ENCODE results near the gene TMEM220.

The TMEM220 gene

DNA sequence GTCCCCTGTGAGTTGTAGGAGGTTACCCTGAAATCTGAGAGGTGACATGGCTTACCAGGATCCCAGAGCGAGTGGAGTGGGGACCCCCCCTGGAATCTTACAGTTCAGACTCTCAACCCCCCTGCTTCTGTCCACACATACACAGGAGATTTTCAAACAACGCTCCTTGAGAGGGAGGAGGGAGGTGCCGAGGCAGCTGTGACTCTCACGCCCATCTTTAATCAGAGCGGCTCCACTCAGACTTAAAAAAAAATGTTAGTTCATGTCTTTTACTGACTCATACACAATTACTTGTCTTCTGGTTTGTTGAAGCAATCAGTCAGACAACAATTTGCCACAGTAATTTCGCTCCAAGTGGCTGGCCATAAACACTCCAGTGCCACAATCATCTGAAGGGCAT is 15.4 kb upstream of the TMEM220 start:
- TF ChIP-seq ZFX (IDR thresholded peaks at IDR 0.05; ENCODE audit: borderline replicate concordance): no peak
- TF ChIP-seq, protein P1, sequence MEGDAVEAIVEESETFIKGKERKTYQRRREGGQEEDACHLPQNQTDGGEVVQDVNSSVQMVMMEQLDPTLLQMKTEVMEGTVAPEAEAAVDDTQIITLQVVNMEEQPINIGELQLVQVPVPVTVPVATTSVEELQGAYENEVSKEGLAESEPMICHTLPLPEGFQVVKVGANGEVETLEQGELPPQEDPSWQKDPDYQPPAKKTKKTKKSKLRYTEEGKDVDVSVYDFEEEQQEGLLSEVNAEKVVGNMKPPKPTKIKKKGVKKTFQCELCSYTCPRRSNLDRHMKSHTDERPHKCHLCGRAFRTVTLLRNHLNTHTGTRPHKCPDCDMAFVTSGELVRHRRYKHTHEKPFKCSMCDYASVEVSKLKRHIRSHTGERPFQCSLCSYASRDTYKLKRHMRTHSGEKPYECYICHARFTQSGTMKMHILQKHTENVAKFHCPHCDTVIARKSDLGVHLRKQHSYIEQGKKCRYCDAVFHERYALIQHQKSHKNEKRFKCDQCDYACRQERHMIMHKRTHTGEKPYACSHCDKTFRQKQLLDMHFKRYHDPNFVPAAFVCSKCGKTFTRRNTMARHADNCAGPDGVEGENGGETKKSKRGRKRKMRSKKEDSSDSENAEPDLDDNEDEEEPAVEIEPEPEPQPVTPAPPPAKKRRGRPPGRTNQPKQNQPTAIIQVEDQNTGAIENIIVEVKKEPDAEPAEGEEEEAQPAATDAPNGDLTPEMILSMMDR (IDR thresholded peaks at IDR 0.05): no peak
- H3K27ac ChIP-seq: no peak overlapping the region

DNA sequence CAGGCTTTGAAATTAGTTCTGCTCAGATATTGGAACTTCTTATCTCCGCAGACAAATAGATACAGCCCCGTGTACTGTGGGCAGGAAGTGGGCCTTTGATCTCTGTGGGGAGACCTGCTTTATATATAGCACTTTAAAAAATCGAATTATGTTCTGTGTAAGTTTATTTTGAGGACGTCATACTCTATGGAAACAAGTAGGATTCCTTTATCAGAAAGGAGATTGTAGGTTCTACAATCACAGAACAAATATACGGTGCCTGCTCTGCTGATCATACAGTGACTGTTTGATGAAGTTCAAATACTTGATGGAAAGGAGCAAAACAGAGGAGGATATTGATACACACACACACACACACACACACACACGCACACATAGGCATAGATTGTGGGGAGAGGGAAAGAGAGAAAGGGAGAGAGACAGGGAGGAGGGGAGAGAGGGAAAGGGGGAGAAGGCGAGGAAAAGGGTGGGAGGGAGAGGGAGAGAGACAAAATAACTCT is 14.7 kb upstream of the TMEM220 start:
- TF ChIP-seq, protein P1 (IDR thresholded peaks at IDR 0.05): no peak
- TF ChIP-seq ZFX (IDR thresholded peaks at IDR 0.05; ENCODE audit: borderline replicate concordance): no peak
- H3K27ac ChIP-seq: no peak overlapping the region

DNA sequence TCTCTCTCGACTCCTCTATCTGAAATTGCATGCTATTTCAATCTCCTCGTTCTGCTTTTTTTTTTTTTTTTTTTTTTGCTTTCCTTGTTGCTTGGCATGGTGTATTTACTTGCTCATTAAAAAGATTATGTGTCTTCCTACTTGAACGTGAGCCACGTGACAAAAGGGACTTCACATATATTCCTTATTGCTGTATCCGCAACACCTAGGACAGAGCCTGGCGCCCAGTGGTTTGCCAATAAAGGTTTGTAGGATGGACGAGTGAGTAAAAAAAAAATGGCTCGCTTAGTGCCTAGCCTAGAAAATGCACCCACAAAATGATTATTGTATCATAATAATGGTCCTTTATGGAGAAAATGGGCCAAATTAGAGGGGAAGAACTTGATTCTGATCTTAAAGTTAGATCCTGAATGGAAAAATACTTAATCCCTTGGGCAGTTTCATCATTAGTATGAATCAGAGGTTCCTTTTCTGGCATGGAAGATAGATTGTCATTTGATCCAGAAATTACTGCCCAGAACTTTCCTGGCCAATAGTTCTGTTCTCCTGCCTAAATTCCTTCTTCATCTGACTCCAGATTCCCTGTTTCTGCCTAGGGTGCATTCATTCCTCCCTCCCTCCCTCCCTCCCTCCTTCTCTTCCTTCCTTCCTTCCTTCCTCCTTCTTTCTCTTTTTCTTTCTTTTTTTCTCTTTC is 13.6 kb upstream of the TMEM220 start:
- H3K27ac ChIP-seq: no peak overlapping the region
- TF ChIP-seq, protein P1 (IDR thresholded peaks at IDR 0.05): no peak
- no peak for TF ChIP-seq ZFX (IDR thresholded peaks at IDR 0.05; ENCODE audit: borderline replicate concordance)

DNA sequence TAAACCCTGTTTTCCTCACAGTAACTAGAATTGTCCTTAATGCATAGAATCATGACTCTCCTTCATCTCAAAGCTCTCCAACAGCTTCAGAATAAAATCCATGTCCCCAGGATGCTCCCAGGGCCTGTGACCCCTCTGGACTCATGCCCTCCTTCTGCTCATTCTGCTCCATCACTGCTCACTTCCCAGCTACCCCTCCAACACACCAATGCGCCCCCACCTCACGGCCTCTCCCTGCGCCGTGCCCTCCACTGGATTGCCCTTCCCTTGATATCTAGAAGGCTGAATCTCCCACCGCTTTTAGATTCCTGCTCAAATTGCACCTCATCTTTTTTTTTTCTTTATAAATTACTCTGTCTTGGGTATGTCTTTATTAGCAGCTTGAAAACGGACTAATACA is 12.6 kb upstream of the TMEM220 start:
- no peak overlapping the region for H3K27ac ChIP-seq
- TF ChIP-seq ZFX (IDR thresholded peaks at IDR 0.05; ENCODE audit: borderline replicate concordance): no peak
- TF ChIP-seq, protein P1 (IDR thresholded peaks at IDR 0.05): no peak

GRCh38 chr17:10741416-10742135 is 11.8 kb upstream of the TMEM220 start:
- no peak for TF ChIP-seq ZFX (IDR thresholded peaks at IDR 0.05; ENCODE audit: borderline replicate concordance)
- TF ChIP-seq, protein P1 (IDR thresholded peaks at IDR 0.05): no peak
- H3K27ac ChIP-seq: no peak overlapping the region

DNA sequence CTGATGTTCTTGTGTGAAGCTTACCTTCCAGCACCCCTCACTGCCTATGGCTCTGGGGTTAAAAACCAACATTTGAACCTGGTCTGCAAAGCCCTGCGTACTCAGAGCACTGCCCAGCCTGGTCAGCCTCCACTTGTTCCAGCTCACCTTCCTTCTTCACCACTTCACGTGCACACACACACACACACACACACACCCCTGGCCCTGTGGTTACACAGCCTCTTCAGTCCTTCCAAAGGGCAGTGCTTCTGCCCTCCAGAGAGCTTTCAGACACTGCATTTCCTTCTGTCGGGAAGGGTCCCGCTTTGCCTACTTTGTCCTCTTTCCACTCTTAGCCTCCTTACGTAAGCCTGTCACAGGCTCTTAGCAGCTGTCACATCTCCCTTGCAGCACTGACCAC is 9.6 kb upstream of the TMEM220 start:
- TF ChIP-seq, protein P1 (IDR thresholded peaks at IDR 0.05): no peak
- no peak for TF ChIP-seq ZFX (IDR thresholded peaks at IDR 0.05; ENCODE audit: borderline replicate concordance)
- H3K27ac ChIP-seq: no peak overlapping the region
